Fibroblast of upper back skin (primary cell): ENCODE results near the gene BSCL2.
"Not testable (repeated sequence)": the region's sequence is repeated elsewhere in the genome, so short reads cannot be mapped to it uniquely, and the experiment has no call there.

ENCODE experiments used
- DNase-seq: peaks from one replicate; pipeline ENCODE4 v3.0.0-alpha.2; 2013

Gene BSCL2

DNA sequence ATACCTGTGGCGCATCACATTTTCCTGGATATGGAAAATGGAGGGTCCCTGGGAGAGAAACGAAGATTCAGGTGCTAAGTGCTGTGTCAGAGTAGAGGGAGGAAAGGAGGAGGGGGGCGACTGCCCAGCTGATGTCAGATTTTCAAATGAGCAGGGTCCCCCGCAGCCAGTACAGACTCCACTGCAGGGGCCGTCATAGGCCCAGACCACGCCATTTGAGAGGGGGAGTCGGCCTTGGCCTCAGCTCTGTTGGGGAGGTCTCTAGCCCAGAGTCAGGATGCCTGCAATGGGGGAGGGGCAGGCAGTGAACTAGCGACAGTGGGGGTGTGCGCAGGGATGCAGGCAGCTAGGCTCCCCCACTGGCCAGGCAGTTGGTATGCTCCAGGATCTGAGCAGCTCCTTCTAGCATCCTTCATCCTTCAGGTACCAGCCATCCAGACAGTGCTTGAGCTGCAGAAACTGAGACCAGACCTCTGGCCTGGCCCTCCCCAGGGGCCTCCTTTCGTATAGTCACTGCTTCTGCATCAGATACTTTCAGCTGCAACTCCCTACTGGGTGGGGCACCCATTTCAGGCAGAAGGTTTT, at the start of gene BSCL2, which contains the start of gene GNG3:
Gene BSCL2, minus strand, starts transcription at position 148 of the 585 bp plus-strand sequence. CDS start 229 bp downstream, outside the sequence.
Gene GNG3, plus strand, starts transcription at position 400 of the 585 bp plus-strand sequence. CDS start 620 bp downstream, outside the sequence.
- no peak for DNase-seq

DNA sequence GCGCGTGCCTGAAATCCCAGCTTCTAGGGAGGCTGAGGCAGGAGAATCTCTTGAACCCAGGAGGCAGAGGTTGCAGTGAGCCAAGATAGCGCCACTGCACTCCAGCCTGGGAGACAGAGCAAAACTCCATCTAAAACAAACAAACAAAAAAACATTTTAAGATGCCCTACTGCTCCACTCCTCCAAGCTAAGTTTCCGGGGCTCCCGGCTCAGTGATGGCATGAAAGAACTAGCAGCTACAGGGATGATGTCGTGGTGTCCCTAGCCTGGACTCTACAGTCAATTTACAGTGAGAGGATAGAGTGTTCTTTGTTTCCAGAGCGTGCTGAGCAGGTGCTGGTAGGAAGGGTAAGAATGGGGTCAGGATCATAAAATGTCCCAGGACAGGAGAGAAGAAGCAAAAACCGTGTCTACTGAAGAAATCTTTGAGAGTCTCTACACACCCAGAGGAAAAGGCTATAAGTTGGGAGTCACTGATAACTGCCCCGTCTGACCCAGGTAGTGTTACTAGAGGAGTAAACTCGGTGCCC, 47.9 kb upstream of the BSCL2 start:
- no peak for DNase-seq

DNA sequence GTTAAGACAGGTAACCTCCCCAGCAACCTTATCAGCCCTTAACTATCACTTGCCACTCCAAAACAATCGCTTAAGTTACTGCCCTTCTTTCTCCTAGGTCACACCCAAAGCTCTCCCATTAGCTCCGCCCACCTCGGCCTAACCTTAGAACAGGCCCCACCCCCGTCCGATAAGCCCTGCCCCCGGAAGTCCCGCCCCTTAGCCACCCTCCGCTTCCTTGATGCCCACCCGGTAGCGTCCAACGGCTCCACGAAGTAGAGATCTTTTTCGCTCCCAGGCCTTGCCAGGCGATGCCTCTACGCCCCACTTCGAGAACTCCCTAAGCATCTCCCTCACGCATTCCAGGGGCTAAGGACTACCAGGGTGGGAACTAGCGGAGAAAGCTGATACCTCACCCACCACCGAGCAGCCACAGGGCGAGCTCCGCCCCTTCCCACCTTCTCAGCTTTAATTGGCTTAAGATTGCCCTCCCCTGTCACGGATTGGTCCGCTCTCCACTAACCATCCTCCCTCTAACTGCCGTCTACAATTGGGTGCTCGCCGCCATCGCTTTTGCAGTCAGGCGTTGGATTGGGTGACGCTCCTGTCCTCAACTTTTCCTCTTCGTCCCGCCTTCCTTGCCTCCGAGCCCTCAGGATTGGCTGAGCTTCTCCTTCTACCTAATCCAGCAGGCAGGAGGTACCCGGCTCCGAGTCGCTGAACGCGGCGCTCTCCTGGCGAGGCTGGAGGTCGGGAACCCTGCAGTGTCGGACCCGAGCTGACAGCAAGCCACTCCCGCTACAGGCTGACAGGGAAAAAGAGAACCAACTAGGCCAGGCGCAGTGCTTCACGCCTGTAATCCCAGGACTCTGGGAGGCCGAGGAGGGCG, 46.7 kb upstream of the BSCL2 start, which contains the start of gene ZBTB3:
Gene ZBTB3, minus strand, starts transcription at position 425 of the 868 bp plus-strand sequence. CDS start 496 bp downstream, outside the sequence.
- DNase-seq = peak; percentile 99

DNA sequence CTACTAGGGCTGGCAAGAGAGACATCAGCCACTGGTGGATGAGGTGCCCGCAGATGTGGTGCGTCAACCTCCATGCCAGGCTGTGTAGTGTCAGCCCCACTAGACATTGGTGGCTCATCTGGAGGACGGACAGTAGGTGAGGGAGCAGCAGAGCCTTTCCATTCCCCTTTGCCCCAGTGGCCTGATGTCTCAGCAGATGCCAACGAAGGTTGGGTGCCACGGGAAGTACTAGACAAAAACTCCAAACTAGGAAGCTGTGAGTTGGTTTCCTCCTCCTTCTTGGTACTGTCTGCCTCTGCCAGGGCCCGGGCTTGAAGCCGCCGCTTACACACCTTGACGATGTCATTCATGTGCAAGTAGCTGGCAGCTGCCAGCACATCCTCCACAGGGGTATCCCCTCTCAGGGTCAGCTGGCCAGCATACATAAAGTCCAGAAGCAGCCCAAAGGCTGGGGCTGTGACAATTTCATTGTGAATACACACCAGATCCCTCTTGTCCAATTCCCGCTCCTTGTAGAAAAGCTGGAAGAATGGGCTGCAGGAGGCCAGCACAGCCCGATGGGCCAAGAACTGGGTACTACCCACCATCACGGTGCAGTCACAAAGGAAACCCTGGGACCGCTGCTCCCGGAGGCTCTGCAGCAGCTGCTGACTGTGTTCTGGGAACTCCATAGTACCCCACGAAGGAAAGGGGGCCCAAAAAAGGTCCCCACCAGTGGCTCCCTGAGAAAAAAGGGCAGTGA, 45.9 kb upstream of the BSCL2 start:
- no peak for DNase-seq

DNA sequence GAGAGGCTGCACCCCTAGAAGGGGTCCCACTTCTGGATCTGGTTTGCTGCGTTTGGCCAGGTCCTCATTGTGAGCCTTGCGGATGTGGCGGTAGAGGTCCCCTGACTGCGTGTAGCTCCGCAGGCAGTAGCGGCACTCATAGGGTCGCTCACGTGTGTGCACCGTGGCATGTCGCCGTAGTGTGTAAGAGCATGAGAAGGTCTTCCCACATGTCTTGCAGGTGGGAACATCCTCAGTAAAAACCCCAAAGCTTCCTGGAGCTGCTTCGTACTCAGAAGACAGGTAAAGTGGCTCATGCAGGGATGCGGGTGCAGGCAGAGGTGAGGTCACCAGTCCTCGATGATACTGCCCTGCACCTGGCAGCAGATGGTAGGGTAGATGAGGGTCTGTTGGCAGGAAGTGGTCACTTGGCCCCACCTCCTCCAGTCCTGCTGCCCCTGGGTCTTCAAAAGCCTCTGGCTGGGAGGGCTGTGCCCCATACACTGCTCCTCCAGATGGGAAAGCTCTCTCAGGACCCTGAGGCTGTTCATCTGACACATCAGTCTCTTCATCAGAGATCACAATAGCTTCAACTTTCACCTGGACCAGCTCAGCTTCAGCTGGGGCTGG, 45.1 kb upstream of the BSCL2 start:
- no peak for DNase-seq

DNA sequence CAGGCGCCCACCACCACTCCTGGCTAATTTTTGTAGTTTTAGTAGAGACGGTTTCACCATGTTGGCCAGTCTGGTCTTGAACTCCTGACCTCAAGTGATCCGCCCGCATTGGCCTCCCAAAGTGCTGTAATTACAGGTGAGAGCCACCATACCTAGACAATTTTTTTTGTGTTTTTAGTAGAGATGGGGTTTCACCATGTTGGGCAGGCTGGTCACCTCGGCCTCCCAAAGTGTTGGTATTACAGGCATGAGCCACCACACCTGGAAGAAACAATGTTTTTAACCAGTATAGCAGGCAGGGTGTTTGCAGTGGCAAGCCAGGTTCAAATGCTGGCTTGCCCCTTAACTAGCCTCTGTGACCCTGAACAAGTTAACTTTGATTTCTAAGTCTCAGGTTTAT, 42.7 kb upstream of the BSCL2 start:
- not testable (repeated sequence) for DNase-seq

DNA sequence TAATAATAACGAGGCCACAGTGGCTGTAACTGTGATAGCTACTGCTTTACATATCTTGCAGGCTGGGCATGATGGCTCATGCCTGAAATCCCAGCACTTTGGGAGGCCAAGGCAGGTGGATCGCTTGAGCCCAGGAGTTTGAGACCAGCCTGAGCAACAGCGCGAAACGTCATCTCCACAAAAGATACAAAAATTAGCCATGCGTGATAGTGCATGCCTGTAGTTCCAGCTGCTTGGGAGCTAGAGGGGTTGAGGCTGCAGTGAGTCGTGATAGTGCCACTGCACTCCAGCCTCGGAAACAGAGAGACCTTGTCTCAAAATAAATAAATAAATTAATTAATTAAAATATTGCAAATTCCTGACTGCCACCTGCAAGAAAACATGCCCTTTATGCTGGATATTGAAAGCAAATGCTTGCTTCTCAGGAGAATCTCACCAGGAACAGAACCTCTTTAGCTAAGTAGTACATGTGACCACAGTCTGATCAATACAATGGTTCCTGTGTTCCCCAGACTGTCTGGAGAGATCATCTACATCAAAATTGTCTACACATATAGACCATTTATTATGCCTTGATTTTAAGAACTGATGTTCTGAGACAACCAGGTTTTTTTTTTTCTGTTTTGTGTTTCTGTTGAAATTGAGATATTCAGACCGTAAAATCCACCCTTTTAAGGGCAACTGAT, 40.4 kb upstream of the BSCL2 start:
- no peak for DNase-seq

DNA sequence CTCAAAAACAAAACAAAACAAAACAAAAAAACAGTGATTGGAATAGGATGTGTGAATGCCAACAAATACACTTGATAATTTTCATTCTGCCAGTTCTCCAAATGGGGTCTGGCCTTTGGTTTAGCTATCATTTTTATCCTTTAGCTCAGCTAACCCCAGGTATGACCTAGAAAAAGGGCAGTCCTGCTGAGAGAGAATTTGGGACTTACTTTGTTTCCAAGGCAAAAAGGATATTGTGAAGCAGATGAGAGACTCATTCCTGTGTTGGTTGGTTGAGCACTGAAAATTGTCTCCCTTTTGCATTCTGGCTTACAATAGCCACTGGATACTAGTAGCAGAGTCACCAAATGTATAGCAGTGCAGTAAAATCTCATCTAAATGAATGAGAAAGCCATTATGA, 30.0 kb upstream of the BSCL2 start:
- DNase-seq = no peak

DNA sequence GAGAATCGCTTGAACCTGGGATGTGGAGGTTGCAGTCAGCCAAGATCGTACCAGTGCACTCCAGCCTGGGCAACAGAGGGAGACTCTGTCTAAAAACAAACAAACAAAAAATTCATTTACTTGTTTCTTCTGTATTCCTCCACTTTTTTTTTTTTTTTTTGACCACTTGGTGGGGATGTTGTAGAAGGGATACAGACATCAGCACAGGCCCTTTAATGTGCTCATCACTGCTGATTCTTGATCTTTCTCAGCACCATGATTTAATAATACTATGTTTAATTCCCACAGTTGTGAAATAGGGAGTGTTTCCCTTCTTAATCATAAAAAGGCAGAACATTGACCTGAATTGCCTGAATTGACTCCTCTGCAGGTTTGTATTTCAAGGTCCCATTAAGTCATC, 25.6 kb upstream of the BSCL2 start:
- DNase-seq = peak; percentile 30

DNA sequence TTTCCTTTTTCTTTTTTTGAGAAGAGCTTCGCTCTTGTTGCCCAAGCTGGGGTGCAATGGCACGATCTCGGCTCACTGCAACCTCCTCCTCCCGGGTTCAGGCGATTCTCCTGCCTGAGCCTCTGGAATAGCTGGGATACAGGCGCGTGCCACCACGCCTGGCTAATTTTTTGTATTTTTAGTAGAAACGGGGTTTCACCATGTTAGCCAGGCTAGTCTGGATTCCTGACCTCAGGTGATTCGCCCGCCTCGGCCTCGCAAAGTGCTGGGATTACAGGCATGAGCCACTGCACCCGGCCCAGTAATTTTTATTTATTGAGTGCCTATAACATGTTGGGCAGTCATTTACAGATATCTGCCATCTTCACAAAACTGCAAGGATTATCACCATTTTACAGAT, 22.9 kb upstream of the BSCL2 start:
- DNase-seq = not testable (repeated sequence)

DNA sequence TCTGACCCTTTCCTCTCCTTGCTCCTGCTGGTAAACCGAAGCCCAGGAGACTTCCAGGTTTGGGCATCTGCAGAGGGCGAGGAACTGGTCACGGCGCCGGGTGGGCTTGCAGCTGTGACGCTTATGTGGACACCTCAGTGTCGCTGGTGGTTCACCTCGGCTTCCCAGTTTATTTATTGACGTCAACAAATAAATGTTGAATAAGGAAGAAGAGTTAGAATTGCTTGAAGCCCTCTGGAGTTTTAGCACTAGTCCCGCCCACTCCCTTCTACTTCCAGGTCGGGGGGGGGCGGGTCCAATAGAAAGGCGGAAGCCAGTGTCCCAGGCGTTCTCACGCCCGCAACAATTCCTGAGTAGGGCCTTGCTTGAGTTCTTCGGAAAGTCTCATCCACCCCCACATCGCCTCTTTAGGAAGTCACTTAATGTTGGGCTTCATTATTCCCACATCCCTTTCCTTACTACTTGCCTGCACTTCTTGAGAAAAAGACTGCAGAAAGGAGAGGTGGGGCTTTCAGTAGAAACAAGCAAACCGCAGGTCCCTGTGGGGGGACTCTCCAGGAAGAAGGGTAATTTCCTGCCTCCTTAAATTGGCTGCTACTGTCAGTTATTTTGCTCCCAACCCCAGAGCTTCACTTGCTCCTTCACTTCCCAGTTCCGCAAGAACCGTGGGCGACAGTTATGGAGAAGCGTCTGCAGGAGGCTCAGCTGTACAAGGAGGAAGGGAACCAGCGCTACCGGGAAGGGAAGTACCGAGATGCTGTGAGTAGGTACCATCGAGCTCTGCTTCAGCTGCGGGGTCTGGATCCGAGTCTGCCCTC, 21.2 kb upstream of the BSCL2 start, which contains the start of gene TTC9C:
Gene TTC9C, plus strand, starts transcription at position 316 of the 818 bp plus-strand sequence. Its CDS starts 363 bp downstream, at position 679.
- DNase-seq = peak; percentile 87

DNA sequence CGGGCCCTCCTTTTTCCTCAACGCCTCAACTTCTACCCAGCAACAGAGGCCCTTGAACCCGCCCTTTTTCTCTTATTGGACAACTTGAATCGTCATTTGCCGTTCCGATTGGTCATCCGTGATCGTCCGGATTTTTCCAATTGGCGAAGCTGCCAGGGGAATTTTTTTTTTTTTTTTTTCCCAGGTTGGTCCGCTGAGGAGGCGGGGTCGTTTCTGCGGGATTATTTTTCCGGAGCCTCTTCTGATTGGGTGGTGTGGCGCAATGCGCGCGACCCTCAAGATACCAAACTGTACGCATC, 20.6 kb upstream of the BSCL2 start:
- peak; percentile 99 for DNase-seq

DNA sequence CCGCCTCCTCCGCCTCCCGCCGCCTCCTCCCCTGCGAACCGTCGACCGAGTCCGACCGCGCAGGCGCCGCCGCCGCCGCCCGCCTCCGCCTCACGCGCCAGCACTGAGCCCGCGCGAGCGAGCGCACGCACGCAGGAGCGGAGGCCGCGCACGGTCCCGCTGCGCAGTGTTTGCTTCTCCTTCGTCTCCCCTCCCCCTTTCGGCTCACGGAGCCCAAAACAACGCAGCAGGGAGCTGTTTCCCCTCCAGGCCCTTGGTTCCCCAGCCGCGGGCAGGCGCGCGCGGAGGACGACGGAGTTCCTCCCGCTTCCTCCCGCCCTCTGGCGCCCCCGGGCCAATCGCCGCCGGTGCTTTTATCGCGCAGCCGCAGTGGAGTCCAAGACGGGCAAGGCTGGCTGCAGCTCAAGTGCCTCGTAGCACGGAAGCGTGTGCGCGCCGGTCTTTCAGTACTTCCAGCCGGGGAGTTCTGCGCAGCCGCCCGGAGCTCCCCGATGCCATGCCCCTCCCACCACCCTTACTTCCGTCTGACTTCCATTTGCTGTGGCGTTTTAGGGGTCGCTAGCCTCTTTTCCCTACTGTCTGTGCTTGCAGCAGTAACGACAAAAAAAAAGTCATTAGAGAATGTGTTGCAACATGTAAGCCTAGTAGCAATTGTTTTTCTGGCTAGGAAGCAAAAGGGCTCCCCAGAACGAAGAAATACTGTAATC, 20.1 kb upstream of the BSCL2 start, which contains the start of gene HNRNPUL2:
Gene HNRNPUL2, minus strand, starts transcription at position 293 of the 707 bp plus-strand sequence. CDS start 301 bp downstream, outside the sequence.
- DNase-seq = peak; percentile 99

DNA sequence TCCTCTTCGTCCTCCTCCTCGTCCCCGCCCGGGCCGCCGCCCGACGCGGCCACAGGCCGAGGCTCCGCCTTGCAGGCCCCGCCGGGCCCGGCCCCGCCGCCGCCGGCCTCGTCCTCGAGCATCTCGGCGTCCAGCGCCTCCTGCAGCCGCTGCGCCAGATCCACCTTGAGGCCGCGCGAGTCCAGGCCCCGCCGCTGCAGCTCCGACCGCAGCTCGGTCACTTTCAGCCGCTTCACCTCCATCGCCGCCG, 19.6 kb upstream of the BSCL2 start:
- DNase-seq = no peak

DNA sequence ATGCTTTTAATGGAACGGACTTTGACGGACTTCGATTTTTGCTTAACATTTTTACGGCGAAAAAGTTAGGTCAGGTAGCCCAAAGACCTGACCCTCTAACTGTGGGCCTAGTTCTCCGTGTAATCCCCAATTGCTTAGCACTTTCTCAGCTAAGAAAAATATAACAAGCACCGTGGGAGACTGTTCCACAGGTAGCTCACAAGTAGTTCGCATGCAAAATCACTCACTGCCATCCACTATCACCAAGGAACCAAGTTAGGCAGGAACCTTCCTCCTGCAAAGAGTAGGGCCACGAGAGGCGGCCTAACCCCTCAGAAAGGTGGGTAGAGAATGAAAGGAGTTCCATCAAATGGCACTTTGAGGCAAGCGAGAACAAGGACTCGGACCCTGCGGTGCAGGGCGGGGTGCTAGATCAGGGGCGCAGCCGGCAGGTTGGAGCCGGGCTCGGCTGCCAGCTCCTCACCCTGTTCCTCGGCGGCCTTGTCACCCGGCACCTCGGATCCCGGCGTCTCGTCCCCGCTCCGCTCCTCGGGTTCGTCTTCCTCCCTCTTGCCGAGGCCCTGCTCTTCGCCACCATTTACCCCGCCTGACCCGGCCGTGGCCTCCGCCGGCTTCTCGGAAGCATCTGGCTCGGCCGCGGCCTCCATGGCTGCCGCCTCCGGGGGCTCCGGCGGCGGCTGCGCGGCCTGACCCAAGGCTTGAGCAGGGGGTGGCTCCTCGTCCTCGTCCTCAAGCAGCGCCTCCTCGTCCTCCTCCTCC, 19.1 kb upstream of the BSCL2 start:
- DNase-seq = no peak

DNA sequence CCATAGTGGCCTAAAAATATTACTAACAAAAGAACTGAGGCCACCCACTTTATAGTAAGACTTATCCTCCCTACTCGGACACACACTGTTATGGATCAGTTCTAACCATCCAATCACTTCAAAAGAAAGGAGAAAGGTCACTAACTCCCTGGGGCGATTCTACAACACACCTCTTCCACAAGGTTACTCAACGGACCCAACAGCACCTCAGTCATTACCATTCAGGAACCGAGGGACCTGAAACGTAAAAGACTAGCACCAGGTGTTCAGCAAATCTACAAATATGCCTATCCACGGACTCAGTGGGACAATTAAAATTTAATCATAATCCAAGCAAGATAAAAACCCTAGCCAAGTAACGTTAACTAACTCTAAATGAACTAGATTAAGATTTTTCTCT, 18.4 kb upstream of the BSCL2 start:
- no peak for DNase-seq

DNA sequence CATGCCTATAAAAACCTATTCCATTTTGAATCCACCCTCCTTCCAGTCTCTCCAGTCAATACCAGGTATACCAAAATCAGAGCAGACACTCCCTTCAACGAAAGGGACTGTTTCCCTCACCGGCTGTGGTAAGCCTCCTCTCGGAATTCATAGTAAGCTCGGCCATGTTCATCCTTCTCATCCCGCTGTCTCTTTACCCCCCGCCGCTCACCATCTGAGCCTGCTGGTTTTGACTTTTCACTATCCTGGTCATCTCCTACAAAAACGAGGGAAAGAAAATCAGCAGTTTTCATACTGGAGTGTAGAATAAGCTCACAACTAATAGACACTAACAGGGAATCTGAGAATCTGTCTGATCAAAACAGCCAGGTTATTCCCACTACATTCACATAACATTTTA, 16.9 kb upstream of the BSCL2 start:
- DNase-seq = no peak

DNA sequence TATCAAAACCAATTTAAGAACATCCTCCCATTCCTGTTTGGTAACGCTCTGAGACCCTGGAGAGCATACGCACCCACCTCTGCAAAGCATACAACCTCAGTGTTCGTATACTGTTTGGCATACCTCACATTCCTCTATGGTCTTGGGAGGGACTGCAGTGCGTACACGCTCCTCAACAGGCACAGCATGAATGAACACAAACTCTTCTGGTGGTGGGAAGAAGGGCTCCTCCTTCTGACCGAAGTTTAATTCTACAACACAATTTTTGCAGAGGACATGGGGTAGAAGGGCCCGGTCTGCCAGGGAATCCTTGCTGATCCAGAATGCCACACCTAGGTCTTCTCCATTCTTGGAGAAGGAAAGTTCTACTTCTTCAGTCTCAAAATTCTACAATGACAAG, 14.8 kb upstream of the BSCL2 start:
- DNase-seq = peak; percentile 53

DNA sequence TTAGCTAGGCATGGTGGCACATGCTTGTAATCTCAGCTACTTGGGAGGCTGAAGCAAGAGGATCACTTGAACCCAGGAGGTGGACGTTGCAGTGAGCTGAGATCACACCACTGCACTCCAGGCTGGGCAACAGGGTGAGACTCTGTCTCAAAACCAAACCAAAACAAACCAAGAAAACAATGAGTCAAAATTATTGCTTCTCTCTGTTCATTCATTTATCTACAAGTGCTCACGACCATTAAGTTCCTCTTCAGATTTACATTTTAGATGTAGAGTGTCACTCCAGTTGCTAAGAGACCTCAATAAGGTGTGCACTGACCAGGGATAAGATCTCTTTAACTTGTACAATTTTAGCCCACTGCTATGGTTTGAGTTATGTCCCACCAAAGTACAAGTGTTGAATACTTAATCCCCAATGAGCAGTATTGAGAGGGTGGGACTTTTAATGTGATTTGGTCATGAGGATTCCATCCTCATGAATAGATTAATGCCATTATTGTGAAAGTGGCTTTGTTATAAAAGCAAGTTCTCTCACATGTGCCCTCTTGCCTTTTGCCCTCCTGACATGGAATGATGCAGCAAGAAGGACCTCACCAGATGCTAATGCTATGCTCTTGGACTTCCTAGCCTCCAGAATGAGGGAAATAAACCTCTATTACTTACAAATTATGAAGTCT, 12.2 kb upstream of the BSCL2 start:
- no peak for DNase-seq
